Adrenal gland (tissue), 5 donors: Measurements from ENCODE around the gene ZNF598.

ENCODE experiments used
- POLR2A ChIP-seq, 2 donors: fragments of 450-650 bp; IDR thresholded peaks; one replicate each; pipeline ENCODE4 v1.6.1; 2017; ENCODE audit warnings: antibody characterized with exemption in 2 of 2, mild to moderate bottlenecking in 2 of 2, moderate library complexity in 1 of 2
- TF ChIP-seq, protein P1 (sequence below), 6 experiments: fragments of 450-650 bp in 4 of 6; fragments of 200-600 bp in 2 of 6; sonication (generic) in 1 of 6; IDR thresholded peaks; 1 replicate in 5 of 6; 2 replicates in 1 of 6; pipeline versions ENCODE4 v1.5.1 to v1.8.0; 2016 to 2021; ENCODE audit warnings: antibody characterized with exemption in 6 of 6, mild to moderate bottlenecking in 2 of 6, moderate library complexity in 1 of 6
- donor health status: DM: no; HTN: no; CAD: no.

DNA sequence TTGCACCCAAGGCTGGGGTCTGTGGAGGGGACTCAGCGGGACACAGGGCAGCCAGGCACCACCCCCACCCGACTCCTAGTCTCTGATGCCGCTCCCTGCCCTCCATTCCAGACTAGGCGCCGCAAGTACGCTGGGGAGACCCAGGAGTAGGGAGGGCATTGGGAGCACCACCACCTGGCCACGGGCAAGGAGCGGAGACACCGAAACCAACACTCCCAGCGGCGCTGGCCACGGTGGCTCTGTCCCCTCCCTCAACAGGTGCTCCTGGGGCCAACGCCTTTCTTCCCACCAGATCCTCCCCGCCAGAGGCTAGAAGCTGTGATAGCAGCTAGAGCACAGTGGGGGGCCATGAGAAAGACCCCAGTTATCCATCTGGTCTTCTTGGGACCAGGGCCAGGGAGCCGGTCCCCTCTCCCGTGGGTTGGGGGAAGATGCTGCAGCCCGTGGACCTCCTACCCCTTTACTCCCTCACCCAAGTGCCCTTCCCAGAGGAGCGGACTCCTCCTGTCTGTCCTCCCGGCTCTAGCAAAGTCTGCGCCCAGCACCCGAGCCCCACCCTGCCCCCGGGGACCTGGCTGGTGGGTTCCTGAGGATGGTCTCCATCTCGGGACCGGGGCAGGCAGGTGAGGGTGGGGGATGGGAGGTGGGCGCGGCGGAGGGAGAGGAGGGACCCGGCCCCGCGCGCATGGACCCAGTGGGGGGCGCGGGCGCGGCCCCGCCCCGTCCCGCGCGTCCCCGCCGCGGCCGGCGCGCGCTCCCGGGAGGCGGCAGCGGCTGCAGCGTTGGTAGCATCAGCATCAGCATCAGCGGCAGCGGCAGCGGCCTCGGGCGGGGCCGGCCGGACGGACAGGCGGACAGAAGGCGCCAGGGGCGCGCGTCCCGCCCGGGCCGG is 20.2 kb downstream of the ZNF598 start, which contains the start of gene SYNGR3:
- TF ChIP-seq, protein P1, sequence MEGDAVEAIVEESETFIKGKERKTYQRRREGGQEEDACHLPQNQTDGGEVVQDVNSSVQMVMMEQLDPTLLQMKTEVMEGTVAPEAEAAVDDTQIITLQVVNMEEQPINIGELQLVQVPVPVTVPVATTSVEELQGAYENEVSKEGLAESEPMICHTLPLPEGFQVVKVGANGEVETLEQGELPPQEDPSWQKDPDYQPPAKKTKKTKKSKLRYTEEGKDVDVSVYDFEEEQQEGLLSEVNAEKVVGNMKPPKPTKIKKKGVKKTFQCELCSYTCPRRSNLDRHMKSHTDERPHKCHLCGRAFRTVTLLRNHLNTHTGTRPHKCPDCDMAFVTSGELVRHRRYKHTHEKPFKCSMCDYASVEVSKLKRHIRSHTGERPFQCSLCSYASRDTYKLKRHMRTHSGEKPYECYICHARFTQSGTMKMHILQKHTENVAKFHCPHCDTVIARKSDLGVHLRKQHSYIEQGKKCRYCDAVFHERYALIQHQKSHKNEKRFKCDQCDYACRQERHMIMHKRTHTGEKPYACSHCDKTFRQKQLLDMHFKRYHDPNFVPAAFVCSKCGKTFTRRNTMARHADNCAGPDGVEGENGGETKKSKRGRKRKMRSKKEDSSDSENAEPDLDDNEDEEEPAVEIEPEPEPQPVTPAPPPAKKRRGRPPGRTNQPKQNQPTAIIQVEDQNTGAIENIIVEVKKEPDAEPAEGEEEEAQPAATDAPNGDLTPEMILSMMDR (IDR thresholded peaks at IDR 0.05), result no peak
- no peak for TF ChIP-seq POLR2A (IDR thresholded peaks at IDR 0.05)
